HepG2 (cell line): ENCODE measurements around the gene IFNA6. TPM values are rescaled to one million over a fixed set of nuclear protein-coding genes. Genes with fewer than 3 reads are reported as not detected.

Experiments used
- ADNP ChIP-seq: sonication (generic); formaldehyde crosslinking; IDR thresholded peaks from 2 replicates; pipeline ENCODE4 v1.4.0; 2020; ENCODE audit warnings: missing genetic modification reagents
- ELF1 ChIP-seq: sonication (generic); formaldehyde crosslinking; IDR thresholded peaks from 2 replicates; pipeline ENCODE4 v1.4.0; 2020; ENCODE audit warnings: missing genetic modification reagents
- FOSL1 ChIP-seq: sonication (generic); formaldehyde crosslinking; IDR thresholded peaks from 2 replicates; pipeline ENCODE4 v1.9.0; 2021; ENCODE audit warnings: missing genetic modification reagents, borderline replicate concordance
- HNRNPLL ChIP-seq: fragments of 200-400 bp; formaldehyde crosslinking; IDR thresholded peaks from 2 replicates; pipeline ENCODE4 v1.6.1; 2017; ENCODE audit warnings: mild to moderate bottlenecking, low read depth, low read length; ENCODE audit not compliant: poor library complexity, severe bottlenecking
- KDM2A ChIP-seq: sonication (generic); formaldehyde crosslinking; IDR thresholded peaks from 2 replicates; pipeline ENCODE4 v1.4.0; 2020; ENCODE audit warnings: low read depth, missing genetic modification reagents, borderline replicate concordance
- MBNL3 ChIP-seq: fragments of 250-450 bp; sonication (Bioruptor Pico); conservative IDR thresholded peaks from 2 replicates; pipeline ENCODE4 v1.8.0; 2022; ENCODE audit warnings: mild to moderate bottlenecking, inconsistent platforms
- POLR2AphosphoS2 ChIP-seq: IDR thresholded peaks from 2 replicates; pipeline ENCODE4 v1.6.1; 2011; ENCODE audit warnings: low read depth, low read length, improper control_type of control experiment
- RAD21 ChIP-seq: fragments of 450-650 bp; formaldehyde crosslinking; IDR thresholded peaks from 2 replicates; pipeline ENCODE4 v1.5.0; 2020; ENCODE audit warnings: mild to moderate bottlenecking
- RORA ChIP-seq: sonication (generic); formaldehyde crosslinking; IDR thresholded peaks from 2 replicates; pipeline ENCODE4 v1.5.0; 2020; ENCODE audit warnings: mild to moderate bottlenecking, missing genetic modification reagents, moderate library complexity
- RXRA ChIP-seq: sonication (generic); formaldehyde crosslinking; IDR thresholded peaks from 2 replicates; pipeline ENCODE4 v1.5.1; 2020; ENCODE audit warnings: missing genetic modification reagents
- SCMH1 ChIP-seq: sonication (generic); formaldehyde crosslinking; IDR thresholded peaks from 2 replicates; pipeline ENCODE4 v1.9.0; 2021; ENCODE audit warnings: missing genetic modification reagents, mild to moderate bottlenecking, borderline replicate concordance
- ZFP37 ChIP-seq: sonication (generic); formaldehyde crosslinking; IDR thresholded peaks from 2 replicates; pipeline ENCODE4 v1.4.0; 2020; ENCODE audit warnings: missing genetic modification reagents, borderline replicate concordance
- ZIK1 ChIP-seq: sonication (generic); formaldehyde crosslinking; IDR thresholded peaks from 2 replicates; pipeline ENCODE4 v1.5.0; 2020; ENCODE audit warnings: mild to moderate bottlenecking, low read depth, missing genetic modification reagents, borderline replicate concordance
- ZMAT3 ChIP-seq: sonication (generic); formaldehyde crosslinking; conservative IDR thresholded peaks from 2 replicates; pipeline ENCODE4 v1.7.0; 2021; ENCODE audit warnings: missing genetic modification reagents
- ZNF749 ChIP-seq: sonication (generic); formaldehyde crosslinking; IDR thresholded peaks from 2 replicates; pipeline ENCODE4 v1.8.0; 2022; ENCODE audit warnings: mild to moderate bottlenecking, missing genetic modification reagents, moderate library complexity, borderline replicate concordance
- ZZZ3 ChIP-seq: sonication (generic); formaldehyde crosslinking; IDR thresholded peaks from 2 replicates; pipeline ENCODE4 v1.4.0; 2020; ENCODE audit warnings: missing genetic modification reagents, mild to moderate bottlenecking, borderline replicate concordance
- polyA plus RNA-seq, 8 experiments: library from polyadenylated mRNA; depleted of rRNA in 3 of 8; stranded (reverse) in 7 of 8; unstranded in 1 of 8; fragments of >200 nt; fragmentation: Illumina TruSeq in 4 of 8; extraction: Trizol in 4 of 8; gene quantifications; 2 replicates each; pipeline versions ENCODE4 v1.2.1 to v1.2.3, GENCODE V29; 2011 to 2016; ENCODE audit warnings: low read depth in 4 of 8, missing spikeins in 1 of 8, mixed read lengths in 1 of 8; ENCODE audit not compliant: insufficient read depth in 1 of 8
- total RNA-seq, 5 experiments: library from RNA; depleted of rRNA; stranded (reverse); fragments of >200 nt; fragmentation: Illumina TruSeq; extraction: Trizol; gene quantifications; 2 replicates each; pipeline ENCODE4 v1.2.3, GENCODE V29; 2016; ENCODE audit warnings: low read depth in 1 of 5
- TF ChIP-seq, protein P1 (sequence below): sonication (generic); formaldehyde crosslinking; IDR thresholded peaks from 2 replicates; pipeline ENCODE4 v1.8.1; 2023; ENCODE audit warnings: mild to moderate bottlenecking, missing genetic modification reagents
- TF ChIP-seq, protein P2 (sequence below): IDR thresholded peaks from 2 replicates; pipeline ENCODE4 v1.6.1; 2018; ENCODE audit warnings: missing genetic modification reagents, mild to moderate bottlenecking, missing compliant biosample characterization
- TF ChIP-seq, protein P3 (sequence below): sonication (generic); formaldehyde crosslinking; IDR thresholded peaks from 2 replicates; pipeline ENCODE4 v1.5.0; 2020; ENCODE audit warnings: missing genetic modification reagents
- TF ChIP-seq, protein P4 (sequence below): sonication (generic); formaldehyde crosslinking; IDR thresholded peaks from 2 replicates; pipeline ENCODE4 v1.4.0; 2020; ENCODE audit warnings: mild to moderate bottlenecking, low read depth, missing genetic modification reagents
- TF ChIP-seq, protein P5 (sequence below): fragments of 450-650 bp; IDR thresholded peaks from 2 replicates; pipeline ENCODE4 v1.6.1; 2017; ENCODE audit warnings: mild to moderate bottlenecking

The IFNA6 gene
- total and polyA plus RNA-seq, 2 of the 13 experiments (the other 11 are each of a cell fraction or from before 2014, with no cell fraction given) = not detected

DNA sequence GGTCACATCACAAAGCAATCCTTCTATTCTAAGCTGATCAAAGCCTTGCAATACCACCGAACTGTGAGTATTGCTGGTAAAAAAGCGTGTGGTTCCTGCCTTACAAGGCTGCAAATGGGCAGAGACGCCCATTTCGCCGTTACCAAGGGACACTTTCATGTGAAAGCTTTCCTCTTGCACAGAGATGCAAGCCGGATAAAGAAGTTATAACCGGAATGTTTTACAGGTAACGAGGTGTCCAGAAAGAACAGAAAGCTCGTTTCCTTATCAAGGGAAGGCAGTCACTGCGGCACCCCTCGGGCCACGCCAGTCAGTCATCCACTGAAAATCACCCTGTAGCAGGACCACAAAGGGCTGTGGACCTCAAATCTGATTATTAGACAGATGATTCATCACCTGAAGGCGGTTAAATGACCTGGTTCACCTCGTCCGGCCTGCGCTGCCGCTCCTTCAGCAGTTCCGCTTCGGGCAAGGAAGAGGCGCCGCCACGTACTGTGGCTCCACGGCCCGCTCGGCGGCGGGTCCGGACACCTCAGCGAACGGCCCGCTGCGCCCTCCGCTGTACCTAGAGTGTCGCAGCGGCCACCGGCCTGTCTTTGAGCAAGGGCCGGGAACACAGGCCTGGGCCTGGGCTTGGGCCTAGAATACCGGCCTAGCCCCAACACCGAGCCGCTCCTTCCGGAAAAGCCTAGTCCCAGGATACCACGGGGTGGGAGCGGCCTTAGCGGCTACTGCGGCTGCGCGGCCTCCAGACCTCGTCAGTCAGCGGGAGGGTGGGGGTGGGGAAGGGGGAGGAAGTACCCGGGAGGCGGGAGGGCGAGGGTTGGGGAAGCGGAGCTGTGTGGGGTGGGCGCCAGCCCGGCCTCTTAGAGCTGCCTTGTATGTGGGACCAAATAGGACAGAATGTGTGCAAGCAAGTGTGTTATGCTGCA lies 15.7 kb downstream of the IFNA6 start, which contains the start of gene KLHL9 (continued):
- TF ChIP-seq RAD21 (CRISPR knock-in tag) (0 out of 2 replicates have a peak, but pooled peaks have one; percentile 27), KDM2A (CRISPR knock-in tag) (peak; percentile 95), FOSL1 (CRISPR knock-in tag) (0 out of 2 replicates have a peak, but pooled peaks have one; percentile 41), MBNL3 (CRISPR knock-in tag) (no peak), ZIK1 (peak; percentile 90; the same call in 1 of the 2 replicates), RXRA (CRISPR knock-in tag) (peak; percentile 51; the same call in 1 of the 2 replicates), ADNP (no peak), SCMH1 (CRISPR knock-in tag) (no peak), ZMAT3 (CRISPR knock-in tag) (peak; percentile 77; the same call in 1 of the 2 replicates), ZNF749 (no peak), ZFP37 (no peak), RORA (no peak), ELF1 (CRISPR knock-in tag) (peak; percentile 90), ZZZ3 (CRISPR knock-in tag) (peak; percentile 98), POLR2AphosphoS2 (no peak), HNRNPLL (peak; percentile 68)
- TF ChIP-seq, protein P1, sequence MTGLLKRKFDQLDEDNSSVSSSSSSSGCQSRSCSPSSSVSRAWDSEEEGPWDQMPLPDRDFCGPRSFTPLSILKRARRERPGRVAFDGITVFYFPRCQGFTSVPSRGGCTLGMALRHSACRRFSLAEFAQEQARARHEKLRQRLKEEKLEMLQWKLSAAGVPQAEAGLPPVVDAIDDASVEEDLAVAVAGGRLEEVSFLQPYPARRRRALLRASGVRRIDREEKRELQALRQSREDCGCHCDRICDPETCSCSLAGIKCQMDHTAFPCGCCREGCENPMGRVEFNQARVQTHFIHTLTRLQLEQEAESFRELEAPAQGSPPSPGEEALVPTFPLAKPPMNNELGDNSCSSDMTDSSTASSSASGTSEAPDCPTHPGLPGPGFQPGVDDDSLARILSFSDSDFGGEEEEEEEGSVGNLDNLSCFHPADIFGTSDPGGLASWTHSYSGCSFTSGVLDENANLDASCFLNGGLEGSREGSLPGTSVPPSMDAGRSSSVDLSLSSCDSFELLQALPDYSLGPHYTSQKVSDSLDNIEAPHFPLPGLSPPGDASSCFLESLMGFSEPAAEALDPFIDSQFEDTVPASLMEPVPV = no peak
- TF ChIP-seq, protein P2, sequence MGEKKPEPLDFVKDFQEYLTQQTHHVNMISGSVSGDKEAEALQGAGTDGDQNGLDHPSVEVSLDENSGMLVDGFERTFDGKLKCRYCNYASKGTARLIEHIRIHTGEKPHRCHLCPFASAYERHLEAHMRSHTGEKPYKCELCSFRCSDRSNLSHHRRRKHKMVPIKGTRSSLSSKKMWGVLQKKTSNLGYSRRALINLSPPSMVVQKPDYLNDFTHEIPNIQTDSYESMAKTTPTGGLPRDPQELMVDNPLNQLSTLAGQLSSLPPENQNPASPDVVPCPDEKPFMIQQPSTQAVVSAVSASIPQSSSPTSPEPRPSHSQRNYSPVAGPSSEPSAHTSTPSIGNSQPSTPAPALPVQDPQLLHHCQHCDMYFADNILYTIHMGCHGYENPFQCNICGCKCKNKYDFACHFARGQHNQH (CRISPR knock-in tag) = no peak
- TF ChIP-seq, protein P3, sequence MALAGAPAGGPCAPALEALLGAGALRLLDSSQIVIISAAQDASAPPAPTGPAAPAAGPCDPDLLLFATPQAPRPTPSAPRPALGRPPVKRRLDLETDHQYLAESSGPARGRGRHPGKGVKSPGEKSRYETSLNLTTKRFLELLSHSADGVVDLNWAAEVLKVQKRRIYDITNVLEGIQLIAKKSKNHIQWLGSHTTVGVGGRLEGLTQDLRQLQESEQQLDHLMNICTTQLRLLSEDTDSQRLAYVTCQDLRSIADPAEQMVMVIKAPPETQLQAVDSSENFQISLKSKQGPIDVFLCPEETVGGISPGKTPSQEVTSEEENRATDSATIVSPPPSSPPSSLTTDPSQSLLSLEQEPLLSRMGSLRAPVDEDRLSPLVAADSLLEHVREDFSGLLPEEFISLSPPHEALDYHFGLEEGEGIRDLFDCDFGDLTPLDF (CRISPR knock-in tag) = 0 out of 2 replicates have a peak, but pooled peaks have one; percentile 49
- TF ChIP-seq, protein P4, sequence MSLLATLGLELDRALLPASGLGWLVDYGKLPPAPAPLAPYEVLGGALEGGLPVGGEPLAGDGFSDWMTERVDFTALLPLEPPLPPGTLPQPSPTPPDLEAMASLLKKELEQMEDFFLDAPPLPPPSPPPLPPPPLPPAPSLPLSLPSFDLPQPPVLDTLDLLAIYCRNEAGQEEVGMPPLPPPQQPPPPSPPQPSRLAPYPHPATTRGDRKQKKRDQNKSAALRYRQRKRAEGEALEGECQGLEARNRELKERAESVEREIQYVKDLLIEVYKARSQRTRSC (CRISPR knock-in tag) = 0 out of 2 replicates have a peak, but pooled peaks have one; percentile 41
- TF ChIP-seq, protein P5, sequence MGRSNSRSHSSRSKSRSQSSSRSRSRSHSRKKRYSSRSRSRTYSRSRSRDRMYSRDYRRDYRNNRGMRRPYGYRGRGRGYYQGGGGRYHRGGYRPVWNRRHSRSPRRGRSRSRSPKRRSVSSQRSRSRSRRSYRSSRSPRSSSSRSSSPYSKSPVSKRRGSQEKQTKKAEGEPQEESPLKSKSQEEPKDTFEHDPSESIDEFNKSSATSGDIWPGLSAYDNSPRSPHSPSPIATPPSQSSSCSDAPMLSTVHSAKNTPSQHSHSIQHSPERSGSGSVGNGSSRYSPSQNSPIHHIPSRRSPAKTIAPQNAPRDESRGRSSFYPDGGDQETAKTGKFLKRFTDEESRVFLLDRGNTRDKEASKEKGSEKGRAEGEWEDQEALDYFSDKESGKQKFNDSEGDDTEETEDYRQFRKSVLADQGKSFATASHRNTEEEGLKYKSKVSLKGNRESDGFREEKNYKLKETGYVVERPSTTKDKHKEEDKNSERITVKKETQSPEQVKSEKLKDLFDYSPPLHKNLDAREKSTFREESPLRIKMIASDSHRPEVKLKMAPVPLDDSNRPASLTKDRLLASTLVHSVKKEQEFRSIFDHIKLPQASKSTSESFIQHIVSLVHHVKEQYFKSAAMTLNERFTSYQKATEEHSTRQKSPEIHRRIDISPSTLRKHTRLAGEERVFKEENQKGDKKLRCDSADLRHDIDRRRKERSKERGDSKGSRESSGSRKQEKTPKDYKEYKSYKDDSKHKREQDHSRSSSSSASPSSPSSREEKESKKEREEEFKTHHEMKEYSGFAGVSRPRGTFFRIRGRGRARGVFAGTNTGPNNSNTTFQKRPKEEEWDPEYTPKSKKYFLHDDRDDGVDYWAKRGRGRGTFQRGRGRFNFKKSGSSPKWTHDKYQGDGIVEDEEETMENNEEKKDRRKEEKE = no peak
